Thyroid gland (tissue), 4 donors: ENCODE results near the gene GALNT17.

ENCODE experiments used
- CTCF ChIP-seq, 6 experiments: fragments of 200-600 bp in 3 of 6; fragments of 450-650 bp in 3 of 6; sonication (generic) in 3 of 6; IDR thresholded peaks; one replicate each; pipeline ENCODE4 v1.5.1; 2016 to 2019; ENCODE audit warnings: antibody characterized with exemption in 6 of 6, mild to moderate bottlenecking in 2 of 6, inconsistent platforms in 1 of 6, moderate library complexity in 1 of 6
- POLR2A ChIP-seq, 2 donors: fragments of 450-650 bp; IDR thresholded peaks; one replicate each; pipeline ENCODE4 v1.6.1; 2017; ENCODE audit warnings: antibody characterized with exemption in 2 of 2, mild to moderate bottlenecking in 2 of 2, moderate library complexity in 1 of 2

- TF ChIP-seq CTCF (IDR thresholded peaks at IDR 0.05) (no peak), POLR2A (IDR thresholded peaks at IDR 0.05) (no peak)
Measured at GRCh38 chr7:71229699-71230098, 97.8 kb downstream of the GALNT17 start.
